Calu3 (cell line): ENCODE measurements around the gene ANXA3. TPM values are rescaled to one million over a fixed set of nuclear protein-coding genes. Genes with fewer than 3 reads are reported as not detected.
"Not testable (repeated sequence)": the region's sequence is repeated elsewhere in the genome, so short reads cannot be mapped to it uniquely, and the experiment has no call there.

Experiments used
- Bru-seq: library from RNA; stranded (reverse); fragments of 400-500 nt; gene quantifications from one replicate; lab custom pipeline; 2021; lab: Mats Ljungman, UMichigan
- BruChase-seq, 2 experiments: library from RNA; stranded (reverse); fragments of 400-500 nt; gene quantifications; one replicate each; lab custom pipeline; 2021; lab: Mats Ljungman, UMichigan
- BruUV-seq: library from RNA; stranded (reverse); fragments of 400-500 nt; replicated peaks from 2 replicates; lab custom pipeline; 2021; lab: Mats Ljungman, UMichigan
- CTCF ChIA-PET: fragments of 300-600 bp; sonication (Branson Sonifier 250); formaldehyde crosslinking; loops from one replicate; lab custom pipeline; 2022; ENCODE audit warnings: antibody characterized with exemption; lab: Charles Lee
- DNase-seq: peaks from one replicate; pipeline ENCODE4 v3.0.0; 2022
- H3K27ac Mint-ChIP-seq: one replicate; pipeline ENCODE4 v1.8.0; 2022; ENCODE audit warnings: mixed read lengths; ENCODE audit not compliant: unreplicated experiment
- H3K27me3 Mint-ChIP-seq: one replicate; pipeline ENCODE4 v1.8.0; 2022; ENCODE audit warnings: mixed read lengths; ENCODE audit not compliant: unreplicated experiment
- H3K36me3 Mint-ChIP-seq: one replicate; pipeline ENCODE4 v1.8.0; 2022; ENCODE audit warnings: mild to moderate bottlenecking, moderate library complexity, mixed read lengths; ENCODE audit not compliant: insufficient read depth, unreplicated experiment
- H3K4me1 Mint-ChIP-seq: one replicate; pipeline ENCODE4 v1.8.0; 2022; ENCODE audit warnings: mild to moderate bottlenecking, low read depth, mixed read lengths; ENCODE audit not compliant: unreplicated experiment
- H3K4me3 Mint-ChIP-seq: one replicate; pipeline ENCODE4 v1.8.0; 2022; ENCODE audit warnings: mild to moderate bottlenecking, low read depth, moderate library complexity, mixed read lengths; ENCODE audit not compliant: unreplicated experiment
- H3K9me3 Mint-ChIP-seq: one replicate; pipeline ENCODE4 v1.8.0; 2022; ENCODE audit warnings: low read depth, mixed read lengths; ENCODE audit not compliant: unreplicated experiment
- intact Hi-C: fragments of 100-400 bp; cut with micrococcal nuclease; formaldehyde crosslinking; loops from one replicate; pipeline ENCODE4 v1.10.0; 2022; ENCODE audit not compliant: unreplicated experiment
- long read RNA-seq: library from polyadenylated mRNA; stranded (forward); transcript quantifications from one replicate; pipeline ENCODE4 v2.0.0, GENCODE V29; 2022
- total RNA-seq: library from RNA; stranded (reverse); gene quantifications from 2 replicates; pipeline ENCODE4 v1.2.3, GENCODE V29; 2022
- TF ChIP-seq, protein P1 (sequence below): fragments of 200-600 bp; IDR thresholded peaks from one replicate; pipeline ENCODE4 v1.8.0; 2022; ENCODE audit warnings: antibody characterized with exemption; ENCODE audit not compliant: unreplicated experiment

Gene ANXA3, protein sequence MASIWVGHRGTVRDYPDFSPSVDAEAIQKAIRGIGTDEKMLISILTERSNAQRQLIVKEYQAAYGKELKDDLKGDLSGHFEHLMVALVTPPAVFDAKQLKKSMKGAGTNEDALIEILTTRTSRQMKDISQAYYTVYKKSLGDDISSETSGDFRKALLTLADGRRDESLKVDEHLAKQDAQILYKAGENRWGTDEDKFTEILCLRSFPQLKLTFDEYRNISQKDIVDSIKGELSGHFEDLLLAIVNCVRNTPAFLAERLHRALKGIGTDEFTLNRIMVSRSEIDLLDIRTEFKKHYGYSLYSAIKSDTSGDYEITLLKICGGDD
- total RNA-seq (158 and 188 TPM in 2 replicates), Bru-seq, nascent RNA (percentile 97 among the genes with signal in this experiment), BruChase-seq, experiment 1, labeled RNA remaining after a 6-hour chase (percentile 89 among the genes with signal in this experiment), BruChase-seq, experiment 2, labeled RNA remaining after a 2-hour chase (percentile 90 among the genes with signal in this experiment)
- long read RNA-seq, transcript ANXA3-201 (13 exons, 1,657 nt) = major isoform, 269 of 329 reads
- long read RNA-seq, partial matches to known transcripts = 23 of 329 reads
- long read RNA-seq, other reads (novel, unspliced or antisense) = 35 of 329 reads

- H3K27ac Mint-ChIP-seq = peak within 1 kb of the TSS; percentile 96
- BruUV-seq = no TSS peak
- intact Hi-C loops = loop anchor here (1.0 kb wide), 2 partner anchors 17 to 18 kb away; no protein-coding TSS in a partner anchor
- H3K27me3 Mint-ChIP-seq = no peaks in the 10 kb centered on the region
- CTCF ChIA-PET = interaction anchor here (1.3 kb wide), 1 partner anchor 18 kb away, joined by 4 read pairs; no protein-coding TSS in a partner anchor
- peak within 1 kb of the TSS; percentile 86 for H3K4me3 Mint-ChIP-seq
- TF ChIP-seq, protein P1, sequence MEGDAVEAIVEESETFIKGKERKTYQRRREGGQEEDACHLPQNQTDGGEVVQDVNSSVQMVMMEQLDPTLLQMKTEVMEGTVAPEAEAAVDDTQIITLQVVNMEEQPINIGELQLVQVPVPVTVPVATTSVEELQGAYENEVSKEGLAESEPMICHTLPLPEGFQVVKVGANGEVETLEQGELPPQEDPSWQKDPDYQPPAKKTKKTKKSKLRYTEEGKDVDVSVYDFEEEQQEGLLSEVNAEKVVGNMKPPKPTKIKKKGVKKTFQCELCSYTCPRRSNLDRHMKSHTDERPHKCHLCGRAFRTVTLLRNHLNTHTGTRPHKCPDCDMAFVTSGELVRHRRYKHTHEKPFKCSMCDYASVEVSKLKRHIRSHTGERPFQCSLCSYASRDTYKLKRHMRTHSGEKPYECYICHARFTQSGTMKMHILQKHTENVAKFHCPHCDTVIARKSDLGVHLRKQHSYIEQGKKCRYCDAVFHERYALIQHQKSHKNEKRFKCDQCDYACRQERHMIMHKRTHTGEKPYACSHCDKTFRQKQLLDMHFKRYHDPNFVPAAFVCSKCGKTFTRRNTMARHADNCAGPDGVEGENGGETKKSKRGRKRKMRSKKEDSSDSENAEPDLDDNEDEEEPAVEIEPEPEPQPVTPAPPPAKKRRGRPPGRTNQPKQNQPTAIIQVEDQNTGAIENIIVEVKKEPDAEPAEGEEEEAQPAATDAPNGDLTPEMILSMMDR = no peak
- H3K36me3 Mint-ChIP-seq = peaks cover 49% of the 10 kb centered on the region
- DNase-seq = peak; percentile 77
- H3K4me1 Mint-ChIP-seq = peaks cover 27% of the 10 kb centered on the region
- no peaks in the 10 kb centered on the region for H3K9me3 Mint-ChIP-seq
Measured at GRCh38 chr4:78551420-78552351, at the start of gene ANXA3. Gene ANXA3, plus strand, starts transcription at chr4:78551770. Its CDS starts 2,704 bp downstream, at chr4:78554474.

DNA sequence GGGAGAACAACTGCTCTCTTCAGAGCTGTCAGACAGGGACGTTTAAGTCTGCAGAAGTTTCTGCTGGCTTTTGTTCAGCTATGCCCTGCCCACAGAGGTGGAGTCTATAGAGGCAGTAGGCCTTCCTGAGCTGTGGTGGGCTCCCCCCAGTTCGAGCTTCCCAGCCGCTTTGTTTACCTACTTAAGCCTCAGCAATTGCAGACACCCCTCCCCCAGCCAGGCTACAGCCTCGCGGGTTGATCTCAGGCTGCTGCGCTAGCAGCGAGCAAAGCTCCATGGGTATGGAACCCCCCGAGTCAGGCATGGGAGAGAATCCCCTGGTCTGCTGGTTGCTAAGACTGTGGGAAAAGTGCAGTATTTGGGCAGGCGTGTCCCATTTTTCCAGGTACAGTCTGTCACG, 45.3 kb upstream of the ANXA3 start:
- H3K36me3 Mint-ChIP-seq, DNase-seq, H3K27ac Mint-ChIP-seq, CTCF ChIA-PET, intact Hi-C loops, H3K9me3 Mint-ChIP-seq, BruUV-seq, H3K4me1 Mint-ChIP-seq, H3K4me3 Mint-ChIP-seq, H3K27me3 Mint-ChIP-seq: not testable (repeated sequence)

DNA sequence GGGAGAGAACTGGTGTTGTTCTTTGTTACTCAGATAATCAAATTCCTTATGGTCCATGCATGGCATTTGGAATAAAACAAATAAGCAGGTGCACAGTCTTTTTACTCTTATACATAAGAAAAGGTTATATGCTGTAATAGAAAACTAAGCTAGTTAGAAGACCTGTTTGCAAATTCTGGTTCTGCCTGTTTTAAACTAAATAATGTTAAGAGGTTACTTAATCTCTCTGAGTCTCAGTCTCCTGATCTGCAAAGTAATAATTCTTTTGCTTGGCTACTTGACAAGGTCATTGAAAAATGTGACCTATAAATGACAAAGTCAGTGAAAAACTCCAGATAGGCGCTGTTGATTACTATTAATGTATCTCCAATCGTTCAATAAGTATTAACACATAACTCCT, 42.5 kb upstream of the ANXA3 start:
- BruUV-seq = no TSS peak

DNA sequence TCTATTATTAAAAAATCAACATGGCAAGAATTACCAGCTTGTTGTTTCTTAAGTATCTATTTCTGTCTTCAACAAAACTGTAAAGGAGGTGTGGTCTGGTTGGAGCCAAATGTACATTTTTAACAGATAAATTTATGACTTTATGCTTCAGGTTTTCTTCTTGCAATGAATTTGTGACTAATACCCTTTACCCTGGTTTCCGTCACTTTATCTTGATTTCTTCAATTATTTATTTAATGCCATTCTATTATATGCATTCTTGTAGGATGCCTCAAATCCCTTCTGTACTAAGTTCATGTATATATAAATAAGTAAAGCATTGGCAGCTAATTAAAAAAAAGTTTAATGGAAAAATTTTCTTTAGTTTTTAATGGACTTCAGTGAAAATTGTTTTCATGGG, 41.5 kb upstream of the ANXA3 start:
- Mint-ChIP-seq H3K27ac (no peak overlapping the region), H3K27me3 (no peaks in the 10 kb centered on the region), H3K4me3 (no peak overlapping the region), H3K9me3 (no peaks in the 10 kb centered on the region), H3K4me1 (no peaks in the 10 kb centered on the region), H3K36me3 (peaks cover 4% of the 10 kb centered on the region)
- no peak for DNase-seq
- CTCF ChIA-PET = no interaction called here
- BruUV-seq = no TSS peak
- intact Hi-C loops = loop anchor here (10.0 kb wide), 2 partner anchors 85 to 515 kb away; no protein-coding TSS in a partner anchor
- TF ChIP-seq, protein P1 = no peak

More for the DNA sequence above, 42.5 kb upstream of the ANXA3 start:
- no peak overlapping the region for H3K27ac Mint-ChIP-seq
- no peaks in the 10 kb centered on the region for H3K9me3 Mint-ChIP-seq
- H3K4me3 Mint-ChIP-seq = no peak overlapping the region
- DNase-seq = no peak
- peaks cover 4% of the 10 kb centered on the region for H3K36me3 Mint-ChIP-seq
- CTCF ChIA-PET = no interaction called here
- H3K4me1 Mint-ChIP-seq = no peaks in the 10 kb centered on the region
- intact Hi-C loops = no loop called here
- TF ChIP-seq, protein P1 = no peak
- no peaks in the 10 kb centered on the region for H3K27me3 Mint-ChIP-seq
